Cardiac fibroblast (primary cell): ENCODE data around the gene NFAT5.

Source experiments
- DNase-seq, 2 donors: peaks; one replicate each; pipeline versions ENCODE4 v3.0.0 to v3.0.0-alpha.2; 2010; ENCODE audit warnings: low read depth in 2 of 2
- H3K4me3 ChIP-seq, 2 donors: replicated peaks in 1 of 2; 1 replicate in 1 of 2; 2 replicates in 1 of 2; pipeline ENCODE4 v1.5.1; 2011; ENCODE audit warnings: low read depth in 2 of 2, low read length in 2 of 2, mild to moderate bottlenecking in 2 of 2, moderate library complexity in 1 of 2
- CTCF ChIP-seq: IDR thresholded peaks from one replicate; pipeline ENCODE4 v1.5.1; 2011; ENCODE audit warnings: low read depth, mild to moderate bottlenecking, low read length, inconsistent platforms

NFAT5 gene

GRCh38 chr16:69706975-69707340 lies 141.2 kb downstream of the NFAT5 start:
- DNase-seq = no peak
- TF ChIP-seq CTCF = no peak

GRCh38 chr16:69707920-69708683 lies 142.3 kb downstream of the NFAT5 start:
- no peak for TF ChIP-seq CTCF
- DNase-seq = no peak
- no peak overlapping the region for H3K4me3 ChIP-seq

More at GRCh38 chr16:69706975-69707340, 141.2 kb downstream of the NFAT5 start:
- H3K4me3 ChIP-seq = no peak overlapping the region

- no peak overlapping the region for H3K4me3 ChIP-seq
- DNase-seq = peak; percentile 80 to 82
- TF ChIP-seq CTCF = peak; percentile 39
Measured at GRCh38 chr16:69709456-69710084, 143.8 kb downstream of the NFAT5 start.

GRCh38 chr16:69711115-69711740 lies 145.5 kb downstream of the NFAT5 start:
- H3K4me3 ChIP-seq = no peak overlapping the region
- no peak for TF ChIP-seq CTCF
- peak; percentile 73 to 85 for DNase-seq

- TF ChIP-seq CTCF = no peak
- H3K4me3 ChIP-seq = no peak overlapping the region
- no peak for DNase-seq
Measured at GRCh38 chr16:69712277-69712676, 146.5 kb downstream of the NFAT5 start.

GRCh38 chr16:69712914-69713581 lies 147.3 kb downstream of the NFAT5 start:
- DNase-seq = peak in 1 of 2 donors; percentile 12
- TF ChIP-seq CTCF = no peak
- H3K4me3 ChIP-seq = no peak overlapping the region
